ENCODE results near the gene ARHGAP4. TPM values are rescaled to one million over a fixed set of nuclear protein-coding genes. Genes with fewer than 3 reads are reported as not detected.

ARHGAP4 gene
- total and polyA plus RNA-seq, 2 of the 4 experiments (the other 2 are of a cell fraction), result 0.18 to 0.72 TPM

DNA sequence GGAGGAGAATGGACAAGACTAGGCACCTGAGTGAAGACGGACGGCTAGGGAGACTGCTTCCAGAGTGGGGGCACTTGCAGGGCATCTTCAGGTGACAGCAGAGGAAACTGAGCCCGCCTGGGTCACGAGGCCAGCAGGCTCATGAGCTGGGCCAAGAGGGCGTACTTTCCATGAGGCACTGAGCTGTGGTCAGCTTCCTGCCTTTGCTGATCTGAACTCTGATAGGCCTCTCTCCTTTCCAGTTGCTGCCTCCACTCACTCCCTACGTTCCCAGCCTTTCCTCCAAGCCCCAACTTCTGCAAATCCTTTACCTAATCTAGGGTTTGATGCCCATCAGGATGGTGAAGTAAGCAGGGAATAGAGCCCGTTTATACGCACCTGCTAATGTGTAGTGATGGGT, 38.7 kb downstream of the ARHGAP4 start:
- H2BK20ac ChIP-seq (ENCODE audit: low read depth, low read length), result no peak overlapping the region
- no peak overlapping the region for H3K18ac ChIP-seq (ENCODE audit: low read depth, low read length)
- no peak overlapping the region for H2AFZ ChIP-seq (replicated peaks; ENCODE audit: low read length, poor library complexity)
- H2AK9ac ChIP-seq (replicated peaks; ENCODE audit: low read depth, low read length, poor library complexity), result no peak overlapping the region
- no peak overlapping the region for H4K8ac ChIP-seq (ENCODE audit: low read depth in 2 of 2, low read length in 2 of 2)
- intact Hi-C loops (cut with micrococcal nuclease), result no loop called here
- peaks cover 61% of the 10 kb centered on the region for H3K27me3 ChIP-seq (ENCODE audit: control insufficient read depth, insufficient read depth, low read length)
- no peak overlapping the region for H3K23ac ChIP-seq (ENCODE audit: low read depth, low read length)
- 83% methylated on average over 4 of the region's 8 CpGs; no CpG with 5 or more reads in 1 of the 2 experiments for WGBS, 2 experiments (ENCODE audit: extremely low coverage in 2 of 2, insufficient read length in 1 of 2)
- no peaks in the 10 kb centered on the region for H3K4me1 ChIP-seq (ENCODE audit: control insufficient read depth, insufficient read depth, low read length)
- ATAC-seq (ENCODE audit: low read depth) (no peak), DNase-seq (no peak)
- no peaks in the 10 kb centered on the region for H3K79me1 ChIP-seq (ENCODE audit: low read depth in 1 of 2, low read length in 2 of 2)
- in situ Hi-C loops (cut with MboI; ENCODE audit: low sequenced_read_pairs), result no loop called here
- H3K9ac ChIP-seq (ENCODE audit: low read depth, low read length), result no peak overlapping the region
- ChIA-PET CTCF (no interaction called here), POLR2A (ENCODE audit: unreplicated experiment) (no interaction called here)
- H4K5ac ChIP-seq (ENCODE audit: low read depth, low read length), result no peak overlapping the region
- no peak overlapping the region for H3K14ac ChIP-seq (replicated peaks; ENCODE audit: low read depth, low read length)
- no peak for TF ChIP-seq CHD1 (IDR thresholded peaks at IDR 0.05; ENCODE audit: low read depth, low read length)
- no peak for TF ChIP-seq RFX5 (IDR thresholded peaks at IDR 0.05; ENCODE audit: low read depth, low read length)
- no peak for TF ChIP-seq RAD21 (IDR thresholded peaks at IDR 0.05; ENCODE audit: low read length)
- TF ChIP-seq SMC3 (IDR thresholded peaks at IDR 0.05; ENCODE audit: low read depth, low read length), result no peak
- no peak for TF ChIP-seq MAFK (IDR thresholded peaks at IDR 0.05; ENCODE audit: low read depth, low read length)
- TF ChIP-seq MAZ (IDR thresholded peaks at IDR 0.05; ENCODE audit: borderline replicate concordance, low read depth, low read length), result no peak
- TF ChIP-seq, protein P1, sequence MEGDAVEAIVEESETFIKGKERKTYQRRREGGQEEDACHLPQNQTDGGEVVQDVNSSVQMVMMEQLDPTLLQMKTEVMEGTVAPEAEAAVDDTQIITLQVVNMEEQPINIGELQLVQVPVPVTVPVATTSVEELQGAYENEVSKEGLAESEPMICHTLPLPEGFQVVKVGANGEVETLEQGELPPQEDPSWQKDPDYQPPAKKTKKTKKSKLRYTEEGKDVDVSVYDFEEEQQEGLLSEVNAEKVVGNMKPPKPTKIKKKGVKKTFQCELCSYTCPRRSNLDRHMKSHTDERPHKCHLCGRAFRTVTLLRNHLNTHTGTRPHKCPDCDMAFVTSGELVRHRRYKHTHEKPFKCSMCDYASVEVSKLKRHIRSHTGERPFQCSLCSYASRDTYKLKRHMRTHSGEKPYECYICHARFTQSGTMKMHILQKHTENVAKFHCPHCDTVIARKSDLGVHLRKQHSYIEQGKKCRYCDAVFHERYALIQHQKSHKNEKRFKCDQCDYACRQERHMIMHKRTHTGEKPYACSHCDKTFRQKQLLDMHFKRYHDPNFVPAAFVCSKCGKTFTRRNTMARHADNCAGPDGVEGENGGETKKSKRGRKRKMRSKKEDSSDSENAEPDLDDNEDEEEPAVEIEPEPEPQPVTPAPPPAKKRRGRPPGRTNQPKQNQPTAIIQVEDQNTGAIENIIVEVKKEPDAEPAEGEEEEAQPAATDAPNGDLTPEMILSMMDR (conservative IDR thresholded peaks at IDR 0.05; ENCODE audit: low read depth, low read length), result no peak
- no peak for TF ChIP-seq MXI1 (IDR thresholded peaks at IDR 0.05; ENCODE audit: borderline replicate concordance, low read depth, low read length)
- TF ChIP-seq, protein P2, sequence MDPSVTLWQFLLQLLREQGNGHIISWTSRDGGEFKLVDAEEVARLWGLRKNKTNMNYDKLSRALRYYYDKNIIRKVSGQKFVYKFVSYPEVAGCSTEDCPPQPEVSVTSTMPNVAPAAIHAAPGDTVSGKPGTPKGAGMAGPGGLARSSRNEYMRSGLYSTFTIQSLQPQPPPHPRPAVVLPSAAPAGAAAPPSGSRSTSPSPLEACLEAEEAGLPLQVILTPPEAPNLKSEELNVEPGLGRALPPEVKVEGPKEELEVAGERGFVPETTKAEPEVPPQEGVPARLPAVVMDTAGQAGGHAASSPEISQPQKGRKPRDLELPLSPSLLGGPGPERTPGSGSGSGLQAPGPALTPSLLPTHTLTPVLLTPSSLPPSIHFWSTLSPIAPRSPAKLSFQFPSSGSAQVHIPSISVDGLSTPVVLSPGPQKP (IDR thresholded peaks at IDR 0.05; ENCODE audit: borderline replicate concordance, low read depth, low read length), result no peak
- TF ChIP-seq FOS (IDR thresholded peaks at IDR 0.05; ENCODE audit: low read depth, low read length), result no peak
- TF ChIP-seq, protein P3, sequence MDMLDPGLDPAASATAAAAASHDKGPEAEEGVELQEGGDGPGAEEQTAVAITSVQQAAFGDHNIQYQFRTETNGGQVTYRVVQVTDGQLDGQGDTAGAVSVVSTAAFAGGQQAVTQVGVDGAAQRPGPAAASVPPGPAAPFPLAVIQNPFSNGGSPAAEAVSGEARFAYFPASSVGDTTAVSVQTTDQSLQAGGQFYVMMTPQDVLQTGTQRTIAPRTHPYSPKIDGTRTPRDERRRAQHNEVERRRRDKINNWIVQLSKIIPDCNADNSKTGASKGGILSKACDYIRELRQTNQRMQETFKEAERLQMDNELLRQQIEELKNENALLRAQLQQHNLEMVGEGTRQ (IDR thresholded peaks at IDR 0.05; ENCODE audit: low read depth, low read length), result no peak
- TF ChIP-seq CEBPB (IDR thresholded peaks at IDR 0.05; ENCODE audit: low read depth, low read length), result no peak
- TF ChIP-seq RCOR1 (IDR thresholded peaks at IDR 0.05; ENCODE audit: insufficient replicate concordance, low read length), result no peak
- no peak for TF ChIP-seq POLR2A (IDR thresholded peaks at IDR 0.05; ENCODE audit: low read depth, low read length)
- no peak for TF ChIP-seq NFE2L2 (IDR thresholded peaks at IDR 0.05; ENCODE audit: low read depth, low read length)
- TF ChIP-seq BHLHE40 (IDR thresholded peaks at IDR 0.05; ENCODE audit: low read depth, low read length), result no peak
- H3K9me1 ChIP-seq (ENCODE audit: insufficient read depth, low read length), result no peaks in the 10 kb centered on the region
- no peak overlapping the region for H3K4ac ChIP-seq (ENCODE audit: low read depth, low read length)
- no peak overlapping the region for H2BK5ac ChIP-seq (ENCODE audit: low read depth, low read length, poor library complexity, severe bottlenecking)
- H2BK120ac ChIP-seq (ENCODE audit: low read depth, low read length), result no peak overlapping the region
- H2BK15ac ChIP-seq (ENCODE audit: low read depth, low read length), result no peak overlapping the region
- H3K56ac ChIP-seq (ENCODE audit: extremely low read depth, insufficient read depth, low read length), result no peak overlapping the region
- dilution Hi-C loops (cut with HindIII; ENCODE audit: low sequenced_read_pairs, unreplicated experiment), result no loop called here
- no peak overlapping the region for H2AK5ac ChIP-seq (ENCODE audit: low read depth, low read length)
- H3K4me3 ChIP-seq (ENCODE audit: insufficient read depth, low read depth, low read length), result no peak overlapping the region
- no peak overlapping the region for H3K4me2 ChIP-seq (ENCODE audit: low read depth, low read length)
- no peak overlapping the region for H4K91ac ChIP-seq (ENCODE audit: insufficient read depth, low read depth, low read length)
- no peak overlapping the region for H3K27ac ChIP-seq (ENCODE audit: insufficient read depth, low read length)
- H3K9me3 ChIP-seq (ENCODE audit: control insufficient read depth, insufficient read depth, low read length), result peaks cover 4% of the 10 kb centered on the region
- H4K20me1 ChIP-seq (ENCODE audit: insufficient read depth, low read length), result no peaks in the 10 kb centered on the region
- no TSS peak for BruUV-seq (replicated peaks)
- H3K36me3 ChIP-seq (ENCODE audit: control insufficient read depth, insufficient read depth, low read length), result no peaks in the 10 kb centered on the region

Measured in IMR-90 (cell line).